Left colon (tissue), 2 donors: ENCODE measurements around the gene KMT5B. TPM values are rescaled to one million over a fixed set of nuclear protein-coding genes. Genes with fewer than 3 reads are reported as not detected.
A peak's percentile ranks its signal among the peaks of the same experiment; 100 is the strongest.

ENCODE experiments used
- ATAC-seq: fragments of 200-7000 bp; cut with Tn5 transposase; one replicate; pipeline ENCODE4 v1.9.1; 2020; ENCODE audit warnings: mild to moderate bottlenecking, moderate library complexity
- DNase-seq, 2 donors: peaks; one replicate each; pipeline ENCODE4 v3.0.0-alpha.2; 2020
- intact Hi-C, 2 donors: fragments of 100-400 bp; cut with DNase I in 1 of 2; cut with micrococcal nuclease in 1 of 2; formaldehyde crosslinking; loops; one replicate each; pipeline versions ENCODE4 v1.11.2 to v1.14.0; 2022; cut with DNase I, micrococcal nuclease
- total RNA-seq, 2 donors: library from RNA; stranded (reverse); fragmentation: NEBNext Ultra II Directional; extraction: Animal tissue kit (Norgen Biotek cat#: 25700); gene quantifications; one replicate each; pipeline ENCODE4 v1.2.1, GENCODE V29; 2021
- donor health status: DM: no; HTN: no; CAD: no.
- donor health status: DM: yes; HTN: yes; CAD: no.

Gene KMT5B
- total RNA-seq, 2 donors from 2014 or later, result 56.9 to 62.8 TPM

DNA sequence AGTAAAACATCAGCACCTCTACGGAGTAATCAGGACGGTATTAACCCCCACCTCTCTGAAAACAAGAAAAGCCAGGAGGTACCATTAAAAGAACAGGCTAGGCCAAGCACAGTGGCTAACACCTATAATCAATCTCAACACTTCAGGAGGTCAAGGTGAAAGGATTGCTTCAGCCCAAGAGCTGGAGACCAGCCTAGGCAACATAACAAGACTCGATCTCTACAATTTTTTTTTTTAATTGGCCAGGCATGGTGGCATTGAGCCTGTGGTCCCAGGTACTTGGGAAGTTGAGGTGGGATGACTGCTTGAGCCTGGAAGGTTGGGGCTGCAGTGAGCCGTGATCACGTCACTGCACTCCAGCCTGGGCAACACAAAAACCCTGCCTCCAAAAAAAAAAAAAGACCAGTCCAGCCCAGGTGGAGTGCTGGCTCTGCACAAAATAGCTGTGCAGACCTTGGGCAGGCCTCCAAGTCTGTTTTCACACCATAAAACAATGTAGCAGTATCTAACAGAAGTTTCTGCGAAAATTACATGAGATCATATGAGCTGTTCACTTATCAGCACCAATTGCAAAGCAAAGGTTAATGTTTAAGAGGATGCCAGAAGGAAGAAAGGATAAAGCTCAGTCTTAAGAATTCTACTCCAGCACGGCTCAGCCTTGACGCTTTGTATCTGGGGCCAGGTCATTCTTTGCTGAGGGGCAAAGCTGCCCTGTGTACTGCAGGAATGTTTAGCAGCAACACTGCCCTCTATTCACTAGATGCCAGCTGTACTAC, 106.7 kb downstream of the KMT5B start:
- peak; percentile 80 to 87 for DNase-seq
- ATAC-seq, result peak; percentile 84
- intact Hi-C loops, result no loop called here

Other genes with a start within 250 kb of the KMT5B start
- 10 to 100 TPM; 51.9 to 52.8 TPM for gene UNC93B1, start 209.2 kb downstream of the KMT5B start, total RNA-seq
- 10 to 100 TPM; 20.2 to 21.3 TPM for gene ALDH3B1, start 203.0 kb downstream of the KMT5B start, total RNA-seq
- gene NDUFS8, start 182.6 kb downstream of the KMT5B start, total RNA-seq, result 100 to 1,000 TPM; 135 to 157 TPM
- 100 to 1,000 TPM; 140 to 156 TPM for gene TCIRG1, start 174.3 kb downstream of the KMT5B start, total RNA-seq
- 10 to 100 TPM; 47.6 to 87.4 TPM for gene CHKA, start 91.9 kb downstream of the KMT5B start, total RNA-seq
- 10 to 100 TPM; 68.8 to 76.3 TPM for gene C11orf24, start 58.7 kb upstream of the KMT5B start, total RNA-seq
- 100 to 1,000 TPM in 1 of 2 donors, 10 to 100 TPM in 1; 86.8 to 106 TPM for gene LRP5, start 99.3 kb upstream of the KMT5B start, total RNA-seq
- gene PPP6R3, start 247.5 kb upstream of the KMT5B start, total RNA-seq, result 100 to 1,000 TPM; 102 to 112 TPM